GM21723 (cell line): ENCODE results near the gene FILIP1L.
"Not testable (repeated sequence)": the region's sequence is repeated elsewhere in the genome, so short reads cannot be mapped to it uniquely, and the experiment has no call there.

ENCODE experiments used
- ATAC-seq: cut with Tn5 transposase; IDR thresholded peaks from one replicate; pipeline ENCODE4 v1.9.1; 2021; ENCODE audit warnings: mild to moderate bottlenecking, moderate library complexity; ENCODE audit not compliant: unreplicated experiment

The FILIP1L gene

GRCh38 chr3:100099621-100100020 lies 14.7 kb downstream of the FILIP1L start:
- ATAC-seq: no peak

DNA sequence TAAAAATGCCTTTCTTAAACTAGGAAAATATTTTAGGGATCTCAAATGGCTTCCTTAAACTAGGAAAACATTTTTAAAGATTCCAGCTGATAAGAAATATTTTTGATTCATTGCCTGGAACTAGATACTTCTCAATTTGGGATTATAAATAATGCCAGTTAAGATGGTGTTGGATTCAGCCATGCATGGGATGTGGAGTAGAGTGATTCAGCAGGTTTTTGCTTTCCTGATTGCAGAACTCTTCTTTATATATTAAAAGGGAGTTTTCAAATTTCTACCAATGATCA lies 15.6 kb downstream of the FILIP1L start:
- ATAC-seq: no peak

- no peak for ATAC-seq
Observed at GRCh38 chr3:100097919-100098783, 16.1 kb downstream of the FILIP1L start.

GRCh38 chr3:100096866-100097265 lies 17.4 kb downstream of the FILIP1L start:
- ATAC-seq: no peak

GRCh38 chr3:100096286-100096685 lies 18.0 kb downstream of the FILIP1L start:
- ATAC-seq: not testable (repeated sequence)

DNA sequence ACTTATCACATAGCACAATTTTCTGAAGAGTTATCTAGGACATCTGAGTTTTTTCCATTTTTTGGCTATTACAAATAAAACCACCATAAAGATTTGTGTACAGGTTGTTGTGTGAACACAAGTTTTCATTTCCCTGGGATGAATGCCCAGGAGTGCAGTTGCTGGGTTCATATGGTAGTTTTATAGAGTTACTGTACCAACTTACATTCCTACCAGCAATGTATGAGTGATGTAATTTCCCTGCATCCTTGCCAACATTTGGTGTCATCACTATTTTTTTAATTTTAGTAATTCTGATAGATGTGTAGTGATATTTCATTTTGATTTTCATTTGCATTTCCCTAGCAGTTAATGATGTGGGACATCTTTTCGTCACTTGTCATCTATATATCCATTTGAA lies 20.5 kb downstream of the FILIP1L start:
- no peak for ATAC-seq

DNA sequence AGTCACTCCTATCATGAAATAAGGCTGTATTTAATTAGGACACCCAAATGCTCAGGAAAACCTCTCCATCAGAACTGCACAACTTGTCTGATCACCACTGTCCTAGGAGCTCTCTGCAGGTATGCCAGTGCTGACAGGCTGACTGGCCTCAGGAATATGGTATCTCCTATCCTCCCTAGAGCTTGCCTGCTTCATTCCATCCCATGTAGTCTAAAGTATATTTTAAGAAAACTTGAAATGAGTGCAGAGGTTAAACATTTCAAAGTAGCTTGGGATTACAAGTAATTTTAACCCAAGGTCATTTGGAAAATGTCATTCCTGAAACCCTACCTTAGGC lies 23.7 kb downstream of the FILIP1L start:
- ATAC-seq: peak; percentile 2

GRCh38 chr3:100089812-100090668 lies 24.3 kb downstream of the FILIP1L start:
- peak; percentile 76 for ATAC-seq

DNA sequence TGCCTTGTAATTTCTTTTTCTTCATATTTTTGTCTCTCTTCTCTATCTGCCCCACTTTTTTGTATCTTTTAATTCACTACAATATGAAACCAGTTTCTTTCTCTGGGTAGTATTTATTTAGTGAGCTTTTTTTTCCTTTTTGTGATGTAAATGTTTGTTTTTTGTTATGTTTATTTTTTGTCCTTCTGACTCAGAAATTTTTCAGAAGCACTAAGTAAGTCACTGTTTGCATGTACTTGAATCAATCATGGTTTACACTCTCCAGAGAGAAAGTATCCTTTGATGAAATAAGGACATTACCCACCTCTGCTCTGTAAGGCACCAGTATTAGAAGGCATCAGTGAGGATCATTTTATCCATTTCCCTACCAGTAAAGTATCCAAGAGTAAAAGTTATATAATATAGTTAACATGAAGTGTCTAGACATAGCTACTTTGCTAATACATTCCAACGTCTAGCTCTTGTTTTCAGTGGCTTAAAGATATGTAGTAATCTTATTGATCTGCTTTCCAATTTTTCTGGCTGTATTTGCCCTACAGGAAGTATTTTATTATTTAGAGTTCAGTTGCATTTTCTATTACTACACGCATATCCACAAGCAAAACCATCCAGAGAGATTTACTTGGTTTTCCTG lies 25.4 kb downstream of the FILIP1L start:
- no peak for ATAC-seq

GRCh38 chr3:100087198-100087597 lies 27.1 kb downstream of the FILIP1L start:
- peak; percentile 92 for ATAC-seq

GRCh38 chr3:100086401-100086800 lies 27.9 kb downstream of the FILIP1L start:
- ATAC-seq: no peak

DNA sequence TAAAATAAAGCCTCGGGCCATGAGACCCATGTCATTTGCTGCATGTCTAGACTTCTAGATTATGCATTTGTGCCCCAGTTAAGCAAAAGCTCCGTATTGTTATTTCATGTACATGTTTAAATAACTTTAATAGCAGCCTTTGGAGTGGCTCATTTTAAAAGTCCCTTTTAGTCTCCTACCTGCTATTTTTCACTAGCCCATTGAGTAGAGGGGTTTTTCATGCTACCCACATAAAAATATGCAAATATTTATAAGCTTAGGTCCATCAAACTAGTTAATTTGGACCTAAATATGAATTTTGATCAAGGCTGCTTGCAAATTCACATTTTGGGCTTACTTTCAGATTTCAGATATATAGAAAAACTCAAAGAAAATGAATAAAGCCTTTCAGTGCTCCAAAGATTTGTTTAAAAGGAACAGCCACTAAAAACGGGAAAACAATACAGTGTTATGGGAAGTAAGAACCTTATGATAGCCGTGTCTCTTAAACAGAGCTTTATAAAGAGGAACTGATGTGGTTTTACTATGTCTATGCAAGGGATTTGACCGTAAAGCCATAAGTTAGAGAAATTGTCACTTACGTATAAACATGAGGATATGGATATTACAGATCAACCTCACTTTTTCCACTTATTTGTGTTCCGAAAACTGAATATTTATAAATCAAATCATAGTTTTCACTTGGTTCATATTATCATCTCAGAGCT lies 30.0 kb downstream of the FILIP1L start:
- ATAC-seq: no peak

DNA sequence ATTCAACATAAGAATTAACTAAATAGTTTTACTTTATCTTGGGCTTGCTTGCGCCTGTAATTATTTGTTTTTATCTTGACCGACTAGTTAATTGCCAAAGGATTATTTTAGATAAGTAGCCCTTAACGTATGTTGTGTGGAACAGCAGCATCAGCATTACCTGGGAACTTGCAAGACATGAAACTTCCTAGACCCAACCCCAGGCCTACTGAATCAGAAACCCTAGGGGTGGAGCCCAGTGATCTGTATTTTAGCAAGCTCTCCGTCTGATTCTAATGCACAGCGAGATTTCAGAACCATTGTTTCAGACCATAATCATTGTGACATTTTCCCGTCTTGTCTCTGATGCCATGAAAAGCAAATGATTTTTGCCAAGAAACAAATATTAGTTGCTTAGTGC lies 31.1 kb downstream of the FILIP1L start:
- no peak for ATAC-seq

GRCh38 chr3:100082714-100083113 lies 31.6 kb downstream of the FILIP1L start:
- no peak for ATAC-seq

GRCh38 chr3:100081986-100082692 lies 32.2 kb downstream of the FILIP1L start:
- no peak for ATAC-seq

- ATAC-seq: no peak
Observed at GRCh38 chr3:100081311-100081710, 33.0 kb downstream of the FILIP1L start.

- ATAC-seq: no peak
Observed at GRCh38 chr3:100080573-100080972, 33.7 kb downstream of the FILIP1L start.

- no peak for ATAC-seq
Observed at GRCh38 chr3:100079328-100079727, 35.0 kb downstream of the FILIP1L start.

DNA sequence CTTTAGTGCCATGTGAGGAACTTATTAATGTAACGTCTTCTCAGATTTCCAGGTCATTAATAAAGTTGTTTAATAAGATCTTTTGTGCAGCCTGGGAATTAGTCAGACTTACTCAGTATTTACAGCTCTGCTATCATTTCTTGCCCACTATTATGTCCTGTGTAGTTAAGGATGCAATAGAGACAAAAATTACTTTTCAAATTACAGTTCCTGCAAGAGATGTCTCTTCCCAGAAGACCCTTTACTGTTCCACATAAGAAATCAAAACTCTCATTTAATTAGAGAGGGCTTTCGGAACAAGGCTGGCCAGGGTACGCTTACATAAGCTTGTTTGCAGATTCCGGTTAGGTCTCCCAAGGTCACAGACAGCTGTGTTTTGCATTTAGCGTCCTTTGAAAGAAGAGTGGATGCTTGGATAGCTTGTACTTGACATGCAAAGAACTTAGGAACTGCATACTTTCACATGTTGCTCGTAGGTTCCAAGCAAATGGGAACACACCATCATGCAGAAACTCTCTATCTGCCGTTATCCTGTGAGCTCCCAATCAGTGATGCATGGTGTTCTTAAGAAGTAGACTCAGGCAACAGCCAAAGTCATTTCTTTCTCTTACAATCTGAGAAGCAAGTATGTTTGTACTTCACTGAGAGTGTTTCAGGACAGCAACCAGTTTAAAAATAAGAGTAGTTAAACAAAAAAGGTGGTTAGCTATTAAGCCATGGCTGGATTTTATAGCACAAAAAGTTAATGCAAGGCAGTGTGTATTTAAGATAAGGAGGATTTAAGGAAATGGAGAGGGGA lies 37.4 kb downstream of the FILIP1L start:
- ATAC-seq: no peak
